HG03565 (cell line): ENCODE measurements around the gene COBL.
"Not testable (repeated sequence)": the region's sequence is repeated elsewhere in the genome, so short reads cannot be mapped to it uniquely, and the experiment has no call there.

ENCODE experiments used
- ATAC-seq: cut with Tn5 transposase; IDR thresholded peaks from one replicate; pipeline ENCODE4 v1.9.1; 2021; ENCODE audit warnings: mild to moderate bottlenecking, moderate library complexity; ENCODE audit not compliant: unreplicated experiment

COBL gene

DNA sequence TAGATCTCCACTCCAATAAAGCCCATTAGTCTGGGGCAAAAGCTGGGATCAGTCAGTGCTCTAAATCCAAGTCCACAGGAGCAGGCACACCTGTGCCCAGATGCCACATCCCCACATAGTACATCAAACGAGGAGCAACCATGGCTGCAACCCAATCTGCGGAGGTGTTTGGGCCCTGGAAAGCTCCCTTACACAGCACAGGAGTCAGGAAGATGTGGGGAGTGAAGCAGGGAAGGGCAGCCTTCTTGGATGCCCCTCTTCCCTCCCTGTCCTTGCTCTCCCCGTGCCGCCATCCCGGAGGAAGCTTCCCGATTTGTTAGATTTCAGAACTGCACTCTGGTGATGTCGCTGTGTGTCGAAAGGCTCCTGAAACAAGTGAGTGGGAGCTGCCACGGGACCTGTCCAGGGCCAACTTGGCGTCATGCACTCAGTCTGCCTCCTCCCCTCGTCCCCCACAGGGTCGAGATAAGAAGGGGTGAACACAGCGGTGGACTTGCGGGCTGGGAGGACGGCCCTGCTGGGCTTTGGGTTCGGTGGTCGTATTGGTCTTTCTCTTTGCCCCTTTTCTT, 303.3 kb downstream of the COBL start:
- ATAC-seq: no peak

DNA sequence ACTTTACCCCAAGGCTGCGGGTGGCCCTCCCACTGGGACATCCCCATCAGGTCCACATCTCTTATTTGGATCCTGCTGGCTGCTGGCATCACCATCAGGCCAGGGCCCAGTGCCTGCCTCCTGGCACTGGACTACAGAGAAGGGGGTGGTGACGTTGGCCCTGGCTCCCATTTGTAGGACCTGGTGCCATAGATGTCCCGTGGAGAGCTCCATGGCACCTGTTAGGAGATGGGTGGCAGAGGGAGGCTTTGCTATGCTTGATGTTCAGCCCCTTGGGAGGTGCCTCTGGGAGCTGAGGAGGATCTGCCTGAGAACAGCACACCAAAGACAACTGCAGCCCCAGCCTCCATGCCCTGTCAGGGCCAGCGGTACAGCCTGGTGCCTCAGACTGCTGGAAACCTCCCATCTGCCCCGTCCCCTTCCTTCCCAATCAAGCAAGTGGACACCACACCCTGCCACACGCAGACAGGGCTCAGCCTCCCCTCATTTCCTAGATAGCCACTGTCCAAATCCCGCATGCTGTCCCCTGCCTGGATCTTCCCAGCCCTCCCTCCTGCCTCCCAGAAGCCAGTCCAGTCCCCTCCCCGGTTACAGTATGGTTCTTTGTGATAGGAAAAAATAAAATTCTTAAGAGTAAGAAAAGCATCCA, 303.9 kb downstream of the COBL start:
- no peak for ATAC-seq

DNA sequence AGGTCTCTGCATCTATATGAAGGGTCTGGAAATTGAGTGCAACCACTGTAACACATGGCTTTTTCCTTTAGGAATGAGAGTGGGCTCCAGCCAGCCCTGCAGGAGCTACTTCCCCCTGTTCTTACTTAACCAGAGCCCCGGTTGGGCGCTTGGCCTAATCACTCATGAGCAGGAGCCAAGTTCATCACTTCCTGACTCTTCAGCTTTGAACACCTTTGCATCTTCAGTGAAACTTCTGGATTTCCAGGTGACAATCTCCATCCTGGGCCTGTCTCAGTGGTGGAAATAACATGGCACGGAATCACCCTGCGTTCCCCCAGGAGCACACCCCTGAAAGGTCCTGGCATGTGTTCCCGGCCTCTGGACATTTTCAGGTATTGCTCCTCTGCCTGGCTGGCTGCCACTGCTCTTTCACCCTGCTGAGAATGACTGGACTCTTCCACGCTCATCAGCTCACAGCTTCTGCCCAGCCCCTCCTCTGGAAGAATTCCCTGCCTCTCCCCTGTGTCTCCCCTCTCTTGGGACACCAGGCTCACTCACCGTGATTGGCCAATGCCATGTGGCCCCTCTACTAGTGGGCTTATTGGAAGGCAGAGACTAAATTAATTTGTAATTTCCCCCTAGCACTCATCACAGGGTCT, 304.8 kb downstream of the COBL start:
- no peak for ATAC-seq

DNA sequence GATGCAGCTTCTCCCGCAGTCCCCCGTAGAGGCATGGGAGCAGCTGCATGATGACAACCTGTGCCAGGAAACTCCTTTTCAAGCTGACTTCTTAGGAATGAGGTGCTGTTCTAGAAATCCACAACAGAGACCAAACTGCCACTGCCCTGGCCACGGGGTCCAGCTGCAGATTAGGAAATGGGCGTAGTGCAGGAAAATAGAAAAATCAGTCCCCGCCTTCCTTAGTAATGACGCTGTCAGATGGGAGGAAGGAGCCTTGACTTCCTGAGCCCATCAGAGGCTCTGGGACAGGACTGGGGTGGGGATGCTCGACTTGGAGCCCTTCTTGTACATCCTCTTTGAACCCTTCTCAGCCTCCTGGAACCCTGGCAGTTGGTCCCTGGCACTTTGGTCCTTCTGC, 306.1 kb downstream of the COBL start:
- no peak for ATAC-seq

DNA sequence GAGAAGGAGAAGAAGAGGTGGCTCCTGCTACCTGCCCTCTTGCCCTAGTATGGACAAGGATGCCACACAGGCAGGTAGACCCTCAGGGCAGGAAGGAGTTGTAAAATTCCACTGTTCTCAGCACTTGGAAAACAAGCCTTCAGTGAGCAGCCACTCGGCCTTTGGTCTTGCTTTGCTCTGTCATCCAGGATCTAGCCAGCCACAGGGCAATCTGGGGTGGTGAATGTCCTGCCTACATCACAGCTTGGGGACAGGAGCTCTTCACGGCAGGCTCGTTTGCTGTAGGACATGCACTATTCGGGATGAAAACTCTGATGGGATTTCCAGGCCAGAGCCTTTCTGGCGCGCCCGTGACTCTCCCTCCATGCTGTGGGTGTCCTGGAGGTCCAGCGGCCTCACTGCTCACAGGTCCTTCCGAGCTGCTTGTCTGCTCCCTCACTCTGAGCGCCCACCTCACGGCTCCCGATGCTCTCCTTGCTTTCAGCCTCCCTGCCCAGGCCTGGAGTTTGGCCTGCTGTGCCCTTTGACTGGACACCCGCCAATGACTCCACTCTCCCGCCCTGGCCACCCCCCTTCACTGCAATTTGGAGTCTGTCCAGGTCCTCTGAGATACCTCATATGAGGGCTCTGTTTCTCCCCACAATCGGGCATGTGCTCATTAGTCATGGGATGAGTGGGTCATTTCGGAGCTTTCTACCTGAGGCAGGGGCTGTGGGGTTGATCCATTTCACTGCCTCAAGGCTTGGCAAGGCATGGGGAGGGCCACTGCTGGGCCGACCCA, 306.7 kb downstream of the COBL start:
- ATAC-seq: no peak

DNA sequence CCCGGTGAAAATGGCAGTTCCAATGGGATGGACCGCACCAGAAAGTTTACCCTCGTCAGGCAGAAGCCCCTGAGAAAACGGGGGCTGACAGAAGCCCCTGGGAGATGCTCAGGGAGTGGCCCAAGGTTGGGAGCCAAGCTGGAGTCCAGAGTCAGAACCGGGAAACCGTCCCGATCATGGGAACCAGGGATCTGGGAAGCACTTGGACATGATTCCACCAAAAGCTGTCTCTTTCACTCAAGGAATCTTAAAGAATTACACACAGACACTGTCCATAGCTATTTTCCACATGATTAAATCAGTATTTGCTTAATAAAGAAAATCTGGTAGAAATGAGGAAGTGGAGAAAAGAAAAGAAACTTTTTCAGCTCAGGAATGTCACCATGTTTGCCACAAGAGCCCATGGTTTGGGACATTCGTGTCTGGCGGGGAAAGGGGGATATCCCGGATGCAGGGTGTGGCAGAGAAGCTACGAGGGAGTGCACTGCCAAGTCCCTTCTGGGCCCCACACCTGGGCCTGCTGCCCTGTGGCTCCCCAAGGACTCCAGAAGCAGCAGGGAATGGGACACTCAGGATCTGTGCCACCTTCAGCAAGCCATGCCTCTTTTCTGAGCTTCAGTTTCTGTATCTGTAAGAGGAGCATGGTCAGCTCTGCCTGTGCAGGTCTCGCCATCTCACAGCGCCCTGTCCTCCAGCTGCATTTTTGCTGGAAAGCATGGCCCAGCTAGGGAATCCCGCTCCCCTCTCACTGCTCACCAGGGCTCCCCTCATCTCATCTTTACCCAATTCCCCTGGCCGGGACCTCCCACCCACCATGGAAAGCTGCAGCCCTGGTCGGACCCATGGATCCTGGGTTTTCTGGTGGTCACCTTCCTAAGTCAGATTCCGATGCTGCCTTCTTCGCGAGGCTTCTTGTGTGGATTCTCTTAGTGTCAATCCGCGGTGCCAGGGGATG, 308.8 kb downstream of the COBL start:
- ATAC-seq: no peak

DNA sequence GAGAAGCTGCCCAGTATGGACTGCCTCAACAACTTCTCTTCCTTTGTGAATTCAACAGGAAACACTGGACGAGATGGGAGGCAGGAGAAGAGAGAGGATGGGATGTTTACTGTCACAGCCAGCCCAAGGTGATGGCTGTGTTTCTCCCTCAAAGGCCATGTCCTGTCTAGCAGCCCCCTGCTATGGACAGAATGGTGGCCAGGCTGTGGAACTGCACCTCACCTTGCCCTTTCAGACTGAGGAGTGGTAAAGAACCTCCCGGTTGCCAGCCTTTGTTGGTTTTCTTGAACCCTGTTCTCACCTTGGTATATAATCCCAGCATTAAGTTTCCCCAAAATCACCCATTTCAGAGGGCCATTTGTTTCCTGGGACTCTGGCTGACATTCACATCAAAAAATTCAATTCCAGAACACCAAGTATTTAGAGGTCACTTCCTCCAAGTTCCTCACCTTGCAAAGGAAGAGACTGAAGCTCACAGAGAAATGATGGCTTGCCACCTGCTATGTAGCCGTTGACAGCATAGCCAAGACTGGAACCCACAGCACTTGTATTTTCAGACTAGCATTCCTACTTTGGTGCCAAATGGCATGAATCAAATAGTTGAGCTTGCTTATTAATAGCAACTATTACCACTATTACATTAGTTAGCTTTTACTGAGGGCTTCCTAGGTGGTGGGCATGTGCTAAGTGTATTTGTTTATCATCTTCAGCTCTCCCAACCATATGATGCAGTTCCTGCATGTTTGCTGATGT, 309.9 kb downstream of the COBL start:
- ATAC-seq: no peak

DNA sequence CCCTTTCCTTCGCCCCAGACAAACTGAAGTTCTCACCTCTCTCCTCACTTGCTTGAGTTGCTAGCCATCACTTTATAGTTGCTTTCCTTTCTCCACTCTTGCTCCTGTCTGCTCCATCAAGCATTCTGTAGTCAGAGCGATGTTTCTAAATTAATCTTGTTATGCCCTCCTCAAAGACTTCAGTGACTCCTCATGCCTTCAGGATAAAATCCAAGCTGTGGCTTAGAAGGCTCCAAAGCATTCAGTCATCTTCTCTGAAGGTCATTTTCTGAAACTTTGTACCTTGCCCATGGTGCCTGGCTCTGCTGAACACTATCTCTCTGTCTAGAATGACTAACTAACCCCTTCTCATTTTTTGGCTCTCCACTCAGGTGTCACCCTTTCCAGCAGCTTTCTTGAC, 311.5 kb downstream of the COBL start:
- no peak for ATAC-seq

DNA sequence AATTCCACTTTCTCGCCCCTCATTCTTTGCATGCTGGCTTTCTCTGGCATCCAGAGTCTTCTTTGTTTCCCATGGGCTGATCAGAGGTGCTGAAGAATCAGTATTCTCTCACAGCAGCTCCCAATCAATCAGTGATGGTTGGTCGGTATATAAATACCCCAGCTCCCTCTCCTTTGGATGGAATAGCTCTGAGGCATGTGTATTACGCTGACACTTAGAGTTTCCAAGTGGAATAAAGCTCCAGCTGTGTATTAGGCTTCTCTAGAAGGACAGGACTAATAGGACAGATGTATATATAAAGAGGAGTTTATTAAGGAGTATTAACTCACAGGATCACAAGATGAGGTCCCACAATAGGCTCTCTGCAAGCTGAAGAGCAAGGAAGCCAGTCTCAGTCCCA, 315.7 kb downstream of the COBL start:
- ATAC-seq: no peak

DNA sequence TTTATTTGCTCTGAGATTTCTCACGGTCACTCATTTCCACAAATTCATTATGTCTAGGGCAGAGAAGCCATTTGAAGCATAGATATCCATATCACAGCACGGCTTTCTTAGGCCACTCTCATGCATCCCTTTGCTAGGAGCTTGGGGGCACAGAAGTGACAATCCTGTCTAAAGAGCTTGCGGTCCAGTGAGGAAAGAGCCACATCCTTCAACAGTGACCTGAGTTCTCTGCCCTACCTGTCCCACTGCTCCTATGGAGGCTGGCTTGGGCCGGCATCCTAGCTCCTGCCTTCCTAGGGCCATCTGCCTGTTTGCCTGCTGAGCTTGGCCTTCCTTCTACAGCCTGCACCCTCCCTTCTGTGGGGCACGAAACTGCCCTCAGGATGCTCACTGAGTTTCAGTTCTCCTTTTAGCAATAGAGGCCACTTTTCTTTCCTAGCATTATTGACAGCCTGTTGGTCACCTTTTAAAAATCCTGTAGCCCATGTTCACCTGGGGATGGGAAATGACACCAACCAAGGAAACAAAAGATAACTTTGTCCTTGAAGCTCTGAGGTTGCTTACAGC, 321.8 kb downstream of the COBL start:
- no peak for ATAC-seq

DNA sequence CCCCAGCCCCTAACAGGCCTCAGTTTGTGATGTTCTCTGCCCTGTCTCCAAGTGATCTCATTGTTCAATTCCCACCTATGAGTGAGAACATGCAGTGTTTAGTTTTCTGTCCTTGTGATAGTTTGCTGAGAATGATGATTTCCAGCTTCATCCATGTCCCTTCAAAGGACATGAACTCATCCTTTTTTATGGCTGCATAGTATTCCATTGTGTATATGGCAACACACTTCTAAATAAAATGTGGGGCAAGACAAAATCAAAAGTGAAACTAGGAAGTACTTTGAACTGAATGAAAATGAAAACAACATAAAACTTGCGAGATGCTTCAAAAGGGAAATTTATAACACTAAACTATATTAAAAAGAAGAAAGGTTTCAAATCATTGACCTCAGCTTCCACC, 326.4 kb downstream of the COBL start:
- not testable (repeated sequence) for ATAC-seq

DNA sequence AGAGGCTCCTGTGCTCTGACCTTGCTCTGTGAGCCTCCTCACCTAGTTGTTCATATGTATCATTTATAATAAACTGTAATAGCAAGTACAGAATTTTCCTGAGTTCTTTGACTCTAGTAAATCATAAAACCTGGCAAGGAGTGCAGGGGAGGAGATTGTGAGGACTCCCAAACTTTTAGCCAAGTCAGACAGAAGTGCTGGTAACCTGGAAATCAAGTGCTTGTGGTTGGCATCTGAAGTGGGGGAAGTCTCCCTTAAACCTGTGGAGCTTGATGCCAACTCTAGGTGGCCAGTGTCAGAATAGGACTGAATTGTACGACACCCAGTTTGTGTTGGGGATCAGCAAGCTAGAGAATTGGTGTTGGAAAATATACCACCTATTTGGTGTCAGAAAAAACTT, 327.6 kb downstream of the COBL start:
- no peak for ATAC-seq

DNA sequence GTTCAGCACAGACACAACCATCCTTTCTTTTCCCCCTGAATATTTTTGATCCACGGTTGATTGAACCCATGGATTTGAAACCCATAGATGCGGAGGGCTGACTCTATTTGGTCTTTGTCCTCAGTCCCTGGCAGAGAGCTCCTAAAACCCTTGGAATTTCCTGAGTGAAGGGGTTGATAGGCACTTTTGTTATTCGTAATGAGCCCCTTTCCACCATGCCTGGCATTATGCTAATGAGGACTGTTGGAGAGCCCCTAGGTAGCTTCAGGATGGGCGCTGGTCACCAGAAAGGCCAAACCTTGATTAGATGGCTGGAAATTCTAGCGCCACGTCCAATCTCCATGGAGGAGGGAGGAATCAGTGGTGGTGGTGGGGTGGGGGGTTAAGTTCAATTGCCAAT, 328.1 kb downstream of the COBL start:
- ATAC-seq: no peak

DNA sequence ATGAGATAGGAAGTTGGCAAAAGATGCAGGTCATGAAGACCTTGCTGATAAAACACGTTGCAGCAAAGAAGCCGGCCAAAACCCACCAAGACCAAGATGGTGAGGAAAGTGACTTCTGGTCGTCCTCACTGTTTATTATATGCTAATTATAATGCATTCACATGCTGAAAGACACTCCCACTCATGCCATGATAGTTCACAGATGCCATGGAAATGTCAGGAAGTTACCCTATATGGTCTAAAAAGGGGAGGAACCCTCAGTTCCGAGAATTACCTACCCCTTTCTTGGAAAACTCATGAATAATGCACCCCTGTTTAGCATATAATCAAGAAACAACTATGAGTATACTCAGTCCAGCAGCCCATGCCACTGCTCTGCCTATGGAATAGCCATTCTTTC, 331.5 kb downstream of the COBL start:
- no peak for ATAC-seq

DNA sequence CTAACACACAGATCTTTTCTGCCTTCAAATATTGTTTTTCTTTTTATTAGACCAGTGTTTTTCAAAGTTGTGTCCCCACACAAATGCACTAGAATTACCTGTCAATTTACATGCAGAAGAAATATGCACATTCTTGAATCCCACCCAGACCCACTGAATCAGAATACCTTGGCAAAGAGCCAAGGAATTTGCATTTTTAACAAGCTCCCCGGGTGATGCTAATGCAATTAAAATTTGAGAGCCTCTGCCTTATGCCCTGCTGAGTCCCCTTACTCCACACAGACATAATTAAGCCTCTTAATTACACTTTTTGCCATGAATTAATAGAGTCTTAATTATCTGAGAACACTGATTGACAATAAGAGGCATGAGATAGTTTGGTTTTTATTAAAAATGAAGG, 332.8 kb downstream of the COBL start:
- no peak for ATAC-seq

DNA sequence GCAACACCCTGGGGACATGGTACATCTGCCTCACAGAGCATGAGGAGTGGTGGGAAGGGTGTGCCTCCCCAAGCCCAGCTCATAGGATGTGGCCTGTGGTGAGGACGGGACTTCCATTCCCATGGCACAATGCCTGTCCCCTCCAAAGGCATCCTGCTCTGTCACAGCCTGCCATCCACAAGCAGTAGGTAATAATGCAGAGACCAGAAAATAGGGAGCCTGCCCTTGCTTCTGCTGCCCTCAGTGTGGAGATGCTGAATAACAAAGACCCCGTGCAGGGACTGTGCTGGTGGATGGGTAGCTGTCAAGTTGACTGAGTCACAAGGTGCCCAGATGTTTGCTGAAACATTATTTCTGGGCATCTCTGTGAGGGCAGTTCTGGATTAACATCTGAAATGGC, 334.0 kb downstream of the COBL start:
- no peak for ATAC-seq

DNA sequence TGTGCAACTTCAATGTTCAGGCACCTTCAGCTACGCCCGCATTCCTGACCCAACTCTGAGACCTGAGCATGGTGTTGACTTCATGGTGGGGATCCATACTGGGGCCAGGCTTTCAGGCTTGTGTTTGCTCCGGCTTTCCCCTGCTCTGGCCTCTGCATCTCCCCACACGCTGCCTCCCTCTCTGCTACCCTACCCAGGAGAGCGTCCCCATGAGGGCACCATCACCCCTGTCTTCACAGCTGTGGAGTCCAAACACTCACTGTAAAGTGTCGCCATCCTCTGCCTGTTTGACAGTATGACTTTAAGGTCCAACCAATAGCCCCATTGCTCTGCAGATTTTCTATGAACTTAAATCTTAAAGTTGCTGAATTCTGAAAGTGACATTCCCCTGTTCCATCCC, 334.9 kb downstream of the COBL start:
- no peak for ATAC-seq

DNA sequence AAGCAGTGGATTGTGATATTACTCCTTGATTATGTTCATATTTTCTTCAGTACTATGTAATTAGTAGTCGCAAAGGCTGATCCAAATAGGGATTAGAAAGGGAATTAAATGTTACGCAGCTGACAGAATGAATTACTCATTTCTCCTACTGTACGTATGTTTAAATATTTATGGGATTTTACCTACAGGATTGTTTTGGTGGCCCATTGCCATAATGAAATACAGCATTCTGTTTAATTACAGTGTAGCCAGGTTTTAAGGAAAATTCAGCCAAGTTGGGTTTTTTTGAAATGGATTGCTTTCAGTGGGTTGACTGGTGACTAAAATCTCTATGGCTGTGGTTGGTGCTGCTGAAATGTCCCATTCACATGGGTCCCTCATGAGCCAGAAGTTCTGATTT, 336.2 kb downstream of the COBL start:
- ATAC-seq: no peak

DNA sequence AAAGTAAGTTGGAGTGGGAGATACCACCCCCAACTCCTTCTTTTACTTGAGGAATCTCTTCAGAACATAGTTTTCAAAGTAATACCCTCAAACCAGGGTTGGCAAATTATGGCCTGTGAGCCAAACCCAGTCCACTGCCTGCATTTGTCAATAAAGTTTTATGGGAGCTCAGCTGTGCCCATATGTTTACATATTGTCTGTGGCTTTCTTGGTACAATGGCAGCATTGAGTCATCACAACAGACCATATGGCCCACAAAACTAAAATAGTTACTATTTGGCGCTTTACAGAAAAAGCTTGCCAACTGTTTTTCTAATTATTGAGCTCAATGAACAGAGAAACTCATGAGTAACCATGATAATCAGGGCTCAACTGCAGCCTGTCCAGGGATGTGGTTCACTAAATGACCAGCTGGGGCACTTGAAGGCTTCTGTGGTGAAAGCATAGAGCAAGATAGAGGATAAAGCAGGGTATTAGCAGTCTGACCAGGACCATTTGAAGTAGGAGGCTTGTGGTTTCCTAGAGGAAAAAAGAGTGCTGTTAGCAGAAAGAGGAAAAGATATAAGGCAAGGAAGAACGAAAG, 337.9 kb downstream of the COBL start:
- no peak for ATAC-seq
